ENCODE results near the gene UBE2L5. TPM values are rescaled to one million over a fixed set of nuclear protein-coding genes. Genes with fewer than 3 reads are reported as not detected.

The UBE2L5 gene
- total and polyA plus RNA-seq, 2 of the 13 experiments (the other 11 are each of a cell fraction or from before 2014, with no cell fraction given): 0.13 TPM; not detected in 1

- TF ChIP-seq ZNF646 (CRISPR knock-in tag; IDR thresholded peaks at IDR 0.05) (peak; percentile 80), MAX (IDR thresholded peaks at IDR 0.05) (peak; percentile 88), ZBTB2 (CRISPR knock-in tag; IDR thresholded peaks at IDR 0.05; ENCODE audit: low read depth) (peak; percentile 86), CCDC6 (CRISPR knock-in tag; IDR thresholded peaks at IDR 0.05) (peak; percentile 59; the same call in 1 of the 2 replicates), HIVEP1 (CRISPR knock-in tag; IDR thresholded peaks at IDR 0.05) (no peak), MAZ (IDR thresholded peaks at IDR 0.05; ENCODE audit: borderline replicate concordance, low read depth, low read length) (peak; percentile 71; the same call in 1 of the 2 replicates), MAZ (CRISPR knock-in tag; IDR thresholded peaks at IDR 0.05; ENCODE audit: low read depth) (peak; percentile 56; the same call in 1 of the 2 replicates), ZHX2 (IDR thresholded peaks at IDR 0.05; ENCODE audit: low read depth) (no peak), ZHX2 (CRISPR knock-in tag; IDR thresholded peaks at IDR 0.05; ENCODE audit: borderline replicate concordance) (peak; percentile 24), TOPORS (CRISPR knock-in tag; IDR thresholded peaks at IDR 0.05) (peak; percentile 68; the same call in 1 of the 2 replicates), ZNF543 (CRISPR knock-in tag; IDR thresholded peaks at IDR 0.05) (no peak), HNRNPLL (IDR thresholded peaks at IDR 0.05; ENCODE audit: low read depth, low read length, poor library complexity, severe bottlenecking) (peak; percentile 79), POLR2A (IDR thresholded peaks at IDR 0.05; ENCODE audit: insufficient read depth in 1 of 2, low read depth in 2 of 2, low read length in 2 of 2) (peak; percentile 14 to 62; a peak in 2 of 4 replicates), ATF7-NPFF (CRISPR knock-in tag; IDR thresholded peaks at IDR 0.05; ENCODE audit: low read depth) (peak; percentile 46; the same call in 1 of the 2 replicates)
Measured at GRCh38 chr13:30464496-30465342, 42.4 kb downstream of the UBE2L5 start (continued).

All from HepG2 (cell line).